ENCODE results near the gene MKLN1.
"Not testable (repeated sequence)": the region's sequence is repeated elsewhere in the genome, so short reads cannot be mapped to it uniquely, and the experiment has no call there.

MKLN1 gene

DNA sequence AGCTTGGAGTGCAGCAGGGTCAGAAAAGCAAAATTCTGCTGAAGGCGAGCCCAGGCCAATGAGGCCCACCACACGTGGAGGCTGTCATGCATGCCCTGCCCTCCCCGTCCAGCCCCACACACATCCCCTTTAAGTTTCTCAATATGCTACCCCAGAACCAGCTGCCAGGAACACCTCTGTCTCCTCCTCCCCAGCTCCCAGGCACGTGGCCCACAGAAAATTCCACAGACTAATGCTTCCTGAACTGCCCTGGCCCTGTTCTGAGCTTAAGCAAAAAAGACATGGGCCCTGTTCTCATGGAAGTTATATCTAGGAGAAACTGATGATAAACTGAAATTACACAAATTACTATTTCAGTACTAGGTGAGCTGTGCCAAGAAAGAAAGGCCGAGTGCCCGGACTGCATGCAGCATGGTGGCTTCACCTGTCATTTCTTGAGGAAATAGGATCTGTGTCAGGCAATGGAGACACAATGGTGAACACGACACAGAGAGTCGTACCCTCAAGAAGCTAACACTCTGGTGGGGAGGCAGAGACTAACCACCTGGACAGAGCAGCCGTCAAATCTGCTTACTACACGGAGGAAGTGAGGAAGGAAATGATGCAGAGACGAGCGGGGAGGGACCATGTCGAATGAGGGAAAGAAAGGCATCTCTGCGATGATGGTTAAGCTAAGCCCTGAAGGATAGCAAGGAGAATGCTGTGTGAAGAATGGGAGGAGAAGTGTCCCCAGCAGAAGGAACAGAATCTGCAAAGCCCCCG, 184.3 kb downstream of the MKLN1 start:
- no peak for TF ChIP-seq CTCF (IDR thresholded peaks at IDR 0.05; ENCODE audit: low read depth, low read length)
- peak in 1 of 2 donors; percentile 41 for DNase-seq (ENCODE audit: low read depth in 2 of 2)

GRCh38 chr7:131513245-131514061, 185.8 kb downstream of the MKLN1 start:
- no peak overlapping the region for H3K4me3 ChIP-seq (replicated peaks in 1 of 2; ENCODE audit: low read depth in 2 of 2, low read length in 2 of 2)
- peak; percentile 84 to 87 for DNase-seq (ENCODE audit: low read depth in 2 of 2)
- peak; percentile 98 for TF ChIP-seq CTCF (IDR thresholded peaks at IDR 0.05; ENCODE audit: low read depth, low read length)

More for the DNA sequence above, 184.3 kb downstream of the MKLN1 start:
- no peak overlapping the region for H3K4me3 ChIP-seq (replicated peaks in 1 of 2; ENCODE audit: low read depth in 2 of 2, low read length in 2 of 2)

GRCh38 chr7:131515471-131515870, 187.8 kb downstream of the MKLN1 start:
- not testable (repeated sequence) for H3K4me3 ChIP-seq (replicated peaks in 1 of 2; ENCODE audit: low read depth in 2 of 2, low read length in 2 of 2); DNase-seq (ENCODE audit: low read depth in 2 of 2)

DNA sequence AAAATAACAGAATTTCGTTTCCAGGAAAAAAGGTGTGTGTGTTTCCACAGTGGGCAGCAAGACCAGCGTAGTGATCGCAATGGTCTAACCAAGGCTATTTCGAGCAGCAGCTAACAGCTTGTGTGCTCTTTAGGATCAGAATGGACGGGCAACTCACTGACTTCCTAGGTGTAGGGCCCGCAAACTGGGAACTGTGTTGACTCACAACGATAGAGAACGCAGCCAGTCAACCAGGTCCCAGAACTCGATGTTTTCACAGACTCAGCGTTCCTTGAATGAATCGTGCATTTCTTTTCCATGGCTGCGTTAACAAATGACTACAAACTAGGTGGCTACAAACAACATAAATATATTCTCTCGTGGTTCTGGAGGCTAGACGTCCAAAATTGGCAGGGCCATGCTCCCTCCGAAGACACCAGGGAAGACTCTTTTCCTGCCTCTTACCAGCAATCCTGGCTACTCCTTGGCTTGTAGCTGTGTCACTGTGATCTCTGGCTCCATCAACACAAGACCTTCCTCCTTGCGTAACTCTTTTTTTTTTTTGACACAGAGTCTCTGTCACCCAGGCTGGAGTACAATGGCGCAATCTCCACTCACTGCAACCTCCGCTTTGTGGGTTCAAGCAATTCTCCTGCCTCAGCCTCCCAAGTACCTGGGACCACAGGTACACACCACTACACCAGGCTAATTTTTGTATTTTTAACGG, 189.7 kb downstream of the MKLN1 start:
- DNase-seq (ENCODE audit: low read depth in 2 of 2): no peak
- no peak for TF ChIP-seq CTCF (IDR thresholded peaks at IDR 0.05; ENCODE audit: low read depth, low read length)
- no peak overlapping the region for H3K4me3 ChIP-seq (replicated peaks in 1 of 2; ENCODE audit: low read depth in 2 of 2, low read length in 2 of 2)

GRCh38 chr7:131518626-131519025, 190.9 kb downstream of the MKLN1 start:
- TF ChIP-seq CTCF (IDR thresholded peaks at IDR 0.05; ENCODE audit: low read depth, low read length): no peak
- DNase-seq (ENCODE audit: low read depth in 2 of 2): no peak
- H3K4me3 ChIP-seq (replicated peaks in 1 of 2; ENCODE audit: low read depth in 2 of 2, low read length in 2 of 2): no peak overlapping the region

DNA sequence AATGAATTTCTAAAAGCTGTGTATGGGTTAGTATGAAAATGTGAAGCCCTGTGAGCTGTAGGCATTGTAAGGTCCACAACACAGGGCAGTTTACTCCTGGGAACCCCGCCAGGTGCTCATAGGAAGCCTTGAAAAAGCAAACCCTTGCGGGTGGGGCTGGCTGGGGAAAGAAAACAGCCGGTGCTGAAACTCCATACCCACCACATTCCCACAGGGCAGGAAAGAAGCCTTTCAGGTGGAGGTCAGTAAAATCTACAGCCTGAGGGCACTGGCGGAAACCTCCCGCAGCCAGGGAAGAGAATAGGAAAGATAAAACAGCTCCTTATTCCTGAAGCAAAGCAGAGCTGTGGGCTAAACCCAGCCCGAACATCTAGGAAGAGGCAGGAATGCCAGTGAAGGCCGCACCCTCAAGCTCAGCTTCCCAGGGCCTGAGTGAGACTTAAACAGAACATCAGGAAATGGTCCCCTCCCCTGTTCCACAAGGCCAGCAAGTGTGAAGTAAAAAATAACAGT, 194.0 kb downstream of the MKLN1 start:
- DNase-seq (ENCODE audit: low read depth in 2 of 2): no peak
- H3K4me3 ChIP-seq (replicated peaks in 1 of 2; ENCODE audit: low read depth in 2 of 2, low read length in 2 of 2): no peak overlapping the region
- TF ChIP-seq CTCF (IDR thresholded peaks at IDR 0.05; ENCODE audit: low read depth, low read length): no peak

All from cardiac fibroblast (primary cell).